GM12878 (cell line): Measurements from ENCODE around the gene FKBP8. TPM values are rescaled to one million over a fixed set of nuclear protein-coding genes. Genes with fewer than 3 reads are reported as not detected.
A peak's percentile ranks its signal among the peaks of the same experiment; 100 is the strongest.

Experiments
- ATAC-seq: fragments of 200-7000 bp; cut with Tn5 transposase; 3 replicates; pipeline ENCODE4 v1.9.1; 2020; ENCODE audit warnings: mild to moderate bottlenecking, moderate library complexity
- BruUV-seq: library from RNA; stranded (reverse); fragments of 400-500 nt; replicated peaks from 2 replicates; lab custom pipeline; 2021; lab: Mats Ljungman, UMichigan
- CTCF ChIA-PET: fragments of 300-600 bp; sonication (Branson Sonifier 250); formaldehyde crosslinking; extraction: SDS; loops from one replicate; lab custom pipeline; 2021; ENCODE audit warnings: inconsistent platforms; lab: Yijun Ruan, JAX
- POLR2A ChIA-PET: fragments of 350-600 bp; formaldehyde crosslinking; extraction: SDS; loops from one replicate; lab custom pipeline; 2021; ENCODE audit warnings: inconsistent platforms; lab: Charles Lee
- RAD21 ChIA-PET: fragments of 300-600 bp; sonication (Branson Sonifier 250); formaldehyde crosslinking; loops from one replicate; lab custom pipeline; 2023; ENCODE audit warnings: antibody characterized with exemption; ENCODE audit not compliant: unreplicated experiment; lab: Charles Lee
- SMC1A ChIA-PET: fragments of 300-600 bp; sonication (Branson Sonifier 250); formaldehyde crosslinking; loops from one replicate; lab custom pipeline; 2023; ENCODE audit not compliant: unreplicated experiment, uncharacterized antibody; lab: Charles Lee
- DNase-seq: peaks from one replicate; pipeline ENCODE4 v3.0.0-alpha.2; 2011; ENCODE audit warnings: low read depth, low spot score
- FAIRE-seq: peaks from 3 replicates; lab custom pipeline; 2011; peaks lifted over from hg19 to GRCh38; lab: Jason Lieb, UNC
- H2AFZ ChIP-seq: 2 replicates; pipeline ENCODE4 v1.6.0; 2011; ENCODE audit warnings: low read depth, low read length, control low read depth; ENCODE audit not compliant: control insufficient read depth
- H3K27ac ChIP-seq: 2 replicates; pipeline ENCODE4 v1.5.1; 2011; ENCODE audit warnings: control low read depth; ENCODE audit not compliant: control insufficient read depth, insufficient read depth
- H3K27me3 ChIP-seq, 2 experiments: replicated peaks in 1 of 2; 2 replicates each; pipeline versions ENCODE4 v1.6.0 to v1.6.1; 2011; ENCODE audit warnings: low read length in 1 of 2; ENCODE audit not compliant: control insufficient read depth in 2 of 2, insufficient read depth in 2 of 2
- H3K36me3 ChIP-seq, 2 experiments: 2 replicates each; pipeline ENCODE4 v1.5.1; 2011; ENCODE audit warnings: low read length in 1 of 2; ENCODE audit not compliant: control insufficient read depth in 2 of 2, insufficient read depth in 2 of 2
- H3K4me1 ChIP-seq: 2 replicates; pipeline ENCODE4 v1.6.1; 2011; ENCODE audit warnings: mild to moderate bottlenecking, low read length, moderate library complexity, mixed read lengths; ENCODE audit not compliant: control insufficient read depth, insufficient read depth
- H3K4me2 ChIP-seq: 2 replicates; pipeline ENCODE4 v1.6.0; 2011; ENCODE audit warnings: control low read depth; ENCODE audit not compliant: control insufficient read depth, insufficient read depth
- H3K4me3 ChIP-seq: fragments of 200-600 bp; sonication (generic); 2 replicates; pipeline ENCODE4 v1.5.1; 2016
- H3K79me2 ChIP-seq: 2 replicates; pipeline ENCODE4 v1.6.0; 2011; ENCODE audit warnings: low read length; ENCODE audit not compliant: control insufficient read depth, insufficient read depth
- H3K9ac ChIP-seq: 2 replicates; pipeline ENCODE4 v1.8.0; 2011; ENCODE audit warnings: low read length, control low read depth, mixed read lengths; ENCODE audit not compliant: control insufficient read depth, insufficient read depth
- H3K9me3 ChIP-seq: replicated peaks from 3 replicates; pipeline ENCODE4 v1.5.1; 2011; ENCODE audit warnings: mild to moderate bottlenecking, low read length; ENCODE audit not compliant: control insufficient read depth, insufficient read depth
- H4K20me1 ChIP-seq: 2 replicates; pipeline ENCODE4 v1.6.0; 2011; ENCODE audit not compliant: control insufficient read depth, insufficient read depth
- ETV6 ChIP-seq, 2 experiments: fragments of 450-650 bp in 1 of 2; IDR thresholded peaks in 1 of 2; conservative IDR thresholded peaks in 1 of 2; 2 replicates each; pipeline ENCODE4 v1.6.1; 2014; ENCODE audit warnings: antibody characterized with exemption in 1 of 2, borderline replicate concordance in 1 of 2, low read depth in 1 of 2, mild to moderate bottlenecking in 1 of 2, moderate library complexity in 1 of 2
- MEF2A ChIP-seq: IDR thresholded peaks from 2 replicates; pipeline ENCODE4 v1.6.1; 2011; ENCODE audit warnings: low read depth, mild to moderate bottlenecking, low read length, moderate library complexity; ENCODE audit not compliant: insufficient read depth
- MYC ChIP-seq: IDR thresholded peaks from 2 replicates; pipeline ENCODE4 v1.6.1; 2011; ENCODE audit warnings: mild to moderate bottlenecking, low read length, moderate library complexity, inconsistent platforms; ENCODE audit not compliant: insufficient read depth, insufficient replicate concordance, insufficient read length, severe bottlenecking
- NFYA ChIP-seq: IDR thresholded peaks from 2 replicates; pipeline ENCODE4 v1.6.1; 2011; ENCODE audit warnings: low read depth, mild to moderate bottlenecking, low read length, improper control_type of control experiment, borderline replicate concordance
- NR2F1 ChIP-seq: fragments of 450-650 bp; conservative IDR thresholded peaks from 2 replicates; pipeline ENCODE4 v1.6.1; 2017; ENCODE audit warnings: mild to moderate bottlenecking
- SMAD5 ChIP-seq: IDR thresholded peaks from 2 replicates; pipeline ENCODE4 v1.6.1; 2016; ENCODE audit warnings: antibody characterized with exemption, low read depth
- WGBS: methylation state at CpG from one replicate; pipeline ENCODE4 v1.1.6; 2016; ENCODE audit warnings: low lambda C conversion rate; ENCODE audit not compliant: insufficient replicate concordance, insufficient coverage; ENCODE audit errors: missing lambda C conversion rate; 5-methylcytosine and 5-hydroxymethylcytosine counted together
- in situ Hi-C: fragments of 300-500 bp; cut with MboI; formaldehyde crosslinking; loops from 9 replicates; pipeline ENCODE4 v1.14.3; 2018; ENCODE audit warnings: mixed read lengths
- intact Hi-C: fragments of 100-400 bp; cut with micrococcal nuclease; formaldehyde crosslinking; loops from one replicate; pipeline ENCODE4 v1.14.2; 2022; ENCODE audit not compliant: unreplicated experiment
- polyA plus RNA-seq, 11 experiments: library from polyadenylated mRNA; depleted of rRNA in 4 of 11; unstranded in 6 of 11; stranded (reverse) in 5 of 11; fragments of >200 nt; fragmentation: Nextera tagmentation in 4 of 11; fragmentation: Illumina TruSeq in 1 of 11; extraction: Ambion mirVana in 4 of 11; extraction: Trizol in 1 of 11; gene quantifications; 1 replicate in 1 of 11; 2 replicates in 10 of 11; pipeline versions ENCODE4 v1.2.1 to v1.2.3, GENCODE V29; 2011 to 2016; ENCODE audit warnings: inconsistent platforms in 2 of 11, missing spikeins in 2 of 11, low read depth in 1 of 11
- total RNA-seq, 4 experiments: library from RNA; depleted of rRNA in 3 of 4; stranded (reverse); fragments of >200 nt in 3 of 4; fragmentation: Illumina TruSeq in 1 of 4; extraction: Trizol in 1 of 4; gene quantifications; 2 replicates each; pipeline versions ENCODE4 v1.2.1 to v1.2.3, GENCODE V29; 2013 to 2021
- TF ChIP-seq, protein P1 (sequence below): fragments of 450-650 bp; IDR thresholded peaks from 2 replicates; pipeline ENCODE4 v1.6.1; 2016; ENCODE audit warnings: mild to moderate bottlenecking

FKBP8 gene
- total and polyA plus RNA-seq, 10 of the 15 experiments (the other 5 are each of a cell fraction or from before 2014, with no cell fraction given): 0.13 to 205 (median 95.4) TPM

DNA sequence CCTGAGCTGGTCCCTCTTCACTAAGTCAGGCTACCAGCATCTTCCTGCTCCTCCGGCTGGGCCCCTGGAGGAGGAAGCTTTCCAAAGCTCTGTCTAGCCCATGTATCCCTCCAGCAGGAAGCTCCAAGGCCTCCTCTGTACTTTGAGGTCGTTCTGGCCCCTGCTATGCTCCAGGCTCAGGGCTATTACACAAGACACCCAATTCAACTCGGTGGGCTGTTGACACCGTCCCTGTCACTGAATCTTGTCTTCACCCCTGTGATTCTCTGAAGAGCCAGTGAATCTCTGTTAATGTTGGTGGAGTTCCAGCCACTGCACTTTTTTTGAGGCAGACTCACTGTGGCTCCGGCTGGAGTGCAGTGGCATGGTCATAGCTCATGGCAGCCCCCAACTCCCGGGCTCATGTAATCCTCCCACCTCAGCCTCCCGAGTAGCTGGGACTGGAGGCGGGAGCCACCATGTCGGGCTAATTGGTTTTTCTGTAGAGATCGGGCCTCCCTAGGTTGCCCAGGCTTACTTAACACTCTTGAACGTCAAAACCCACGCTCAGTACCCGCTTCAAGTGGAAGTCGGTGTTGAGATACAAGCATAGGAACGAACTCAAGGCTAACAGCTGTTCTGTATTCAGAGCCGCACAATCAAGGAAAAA, 44.7 kb upstream of the FKBP8 start (continued):
- no peak for TF ChIP-seq NFYA
- TF ChIP-seq MEF2A: no peak
- peak in 1 of 2 experiments; percentile 37; a peak in 1 of 4 replicates for TF ChIP-seq ETV6 (conservative IDR thresholded peaks at IDR 0.05 in 1 of 2, IDR thresholded peaks at IDR 0.05 in 1 of 2; ENCODE audit: borderline replicate concordance in 1 of 2, low read depth in 1 of 2)
- TF ChIP-seq, all 136 proteins: peak for 4

DNA sequence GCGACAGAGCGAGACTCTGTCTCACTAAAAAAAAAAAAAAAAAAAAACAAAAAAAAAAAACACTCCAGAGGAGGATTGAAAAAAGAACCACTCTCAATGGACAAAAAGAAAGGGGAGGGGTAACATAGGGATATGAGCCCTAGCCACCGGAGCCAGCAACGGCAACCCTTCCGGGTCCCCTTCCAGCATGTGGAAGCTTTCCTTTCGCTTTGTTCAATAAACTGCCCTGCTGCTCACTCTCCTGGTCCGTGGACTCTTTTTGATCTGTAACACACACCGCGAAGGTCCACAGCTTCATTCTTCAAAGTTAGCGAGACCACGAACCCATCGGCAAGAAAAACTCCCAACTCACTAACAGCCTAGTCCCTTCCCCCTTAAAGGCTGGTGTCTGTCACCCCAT, 44.2 kb upstream of the FKBP8 start:
- Histone ChIP-seq H3K9ac (peak overlapping the region; percentile 66), H3K9me3 (no peaks in the 10 kb centered on the region), H3K27ac (no peak overlapping the region; the same call in 1 of the 2 replicates), H3K4me1 (peaks cover 27% of the 10 kb centered on the region), H2AFZ (peak overlapping the region; percentile 72), H3K4me3 (peak overlapping the region; percentile 70; the same call in 1 of the 2 replicates), H3K79me2 (peaks cover 4% of the 10 kb centered on the region; the same call in 1 of the 2 replicates), H3K36me3 (peaks cover 0 to 3% of the 10 kb centered on the region in 2 experiments; a peak in 1 of 4 replicates), H3K27me3 (no peaks in the 10 kb centered on the region), H3K4me2 (peak overlapping the region; percentile 98), H4K20me1 (no peaks in the 10 kb centered on the region)
- in situ Hi-C loops: no loop called here
- no peak for TF ChIP-seq MYC
- TF ChIP-seq SMAD5: no peak
- no peak for TF ChIP-seq NR2F1
- TF ChIP-seq, protein P1, sequence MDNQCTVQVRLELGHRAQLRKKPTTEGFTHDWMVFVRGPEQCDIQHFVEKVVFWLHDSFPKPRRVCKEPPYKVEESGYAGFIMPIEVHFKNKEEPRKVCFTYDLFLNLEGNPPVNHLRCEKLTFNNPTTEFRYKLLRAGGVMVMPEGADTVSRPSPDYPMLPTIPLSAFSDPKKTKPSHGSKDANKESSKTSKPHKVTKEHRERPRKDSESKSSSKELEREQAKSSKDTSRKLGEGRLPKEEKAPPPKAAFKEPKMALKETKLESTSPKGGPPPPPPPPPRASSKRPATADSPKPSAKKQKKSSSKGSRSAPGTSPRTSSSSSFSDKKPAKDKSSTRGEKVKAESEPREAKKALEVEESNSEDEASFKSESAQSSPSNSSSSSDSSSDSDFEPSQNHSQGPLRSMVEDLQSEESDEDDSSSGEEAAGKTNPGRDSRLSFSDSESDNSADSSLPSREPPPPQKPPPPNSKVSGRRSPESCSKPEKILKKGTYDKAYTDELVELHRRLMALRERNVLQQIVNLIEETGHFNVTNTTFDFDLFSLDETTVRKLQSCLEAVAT: peak; percentile 68; the same call in 1 of the 2 replicates
- intact Hi-C loops: loop anchor here (5.0 kb wide), 3 partner anchors 45 to 260 kb away; partner anchors contain the start of gene FKBP8
- ChIA-PET POLR2A (interaction anchor here (0.7 to 6.0 kb wide), 5 partner anchors 15 to 753 kb away, joined by 3 to 43 read pairs (median 27); partner anchors contain the start of genes ELL, FKBP8, KXD1 and UBA52), RAD21 (interaction anchor here (1.2 to 4.8 kb wide), 5 partner anchors 16 to 87 kb away, joined by 3 to 35 read pairs (median 20); partner anchors contain the start of genes ELL, FKBP8, KXD1 and UBA52), SMC1A (interaction anchor here (1.1 to 5.2 kb wide), 6 partner anchors 16 to 68 kb away, joined by 3 to 44 read pairs (median 12); partner anchors contain the start of genes ELL, FKBP8, KXD1 and UBA52), CTCF (interaction anchor here (0.6 to 6.0 kb wide), 18 partner anchors 11 to 259 kb away, joined by 3 to 64 read pairs (median 6); partner anchors contain the start of genes ELL, FKBP8, KXD1 and UBA52)
- no peak for DNase-seq
- no peak for FAIRE-seq
- no TSS peak for BruUV-seq
- WGBS: 85% methylated on average over 10 of the region's 12 CpGs
- ATAC-seq: no peak
